ENCODE results near the gene VEPH1.

GRCh38 chr3:157410945-157411344 lies 92.3 kb downstream of the VEPH1 start:
- TF ChIP-seq CTCF (IDR thresholded peaks at IDR 0.05) (no peak), POLR2A (IDR thresholded peaks at IDR 0.05) (no peak)

Data from body of pancreas (tissue), 4 donors.